Astrocyte of the spinal cord (primary cell): ENCODE data around the gene DDX4.
"Not testable (repeated sequence)": the region's sequence is repeated elsewhere in the genome, so short reads cannot be mapped to it uniquely, and the experiment has no call there.

Experiments used
- DNase-seq: peaks from one replicate; pipeline ENCODE4 v3.0.0; 2011; ENCODE audit warnings: low read depth, low spot score
- H3K4me3 ChIP-seq: 2 replicates; pipeline ENCODE4 v1.5.1; 2011; ENCODE audit warnings: low read depth, mild to moderate bottlenecking, low read length, moderate library complexity
- CTCF ChIP-seq: IDR thresholded peaks from 2 replicates; pipeline ENCODE4 v1.5.1; 2012; ENCODE audit warnings: low read depth, mild to moderate bottlenecking, low read length, inconsistent platforms
- in situ Hi-C: cut with HindIII; loops from 2 replicates; pipeline ENCODE4 v1.10.0; 2017; ENCODE audit warnings: low sequenced_read_pairs

DDX4 gene

GRCh38 chr5:55712023-55712859, 25.6 kb upstream of the DDX4 start, which contains the start of gene SLC38A9:
Gene SLC38A9, minus strand, starts transcription at chr5:55712324. Its CDS starts 14,366 bp downstream, at chr5:55697958.
- DNase-seq: peak; percentile 92
- H3K4me3 ChIP-seq: peak within 1 kb of the TSS; percentile 79
- in situ Hi-C loops: no loop called here
- TF ChIP-seq CTCF: no peak

- TF ChIP-seq CTCF: no peak
- DNase-seq: no peak
- in situ Hi-C loops: no loop called here
- no peak overlapping the region for H3K4me3 ChIP-seq
Observed at GRCh38 chr5:55713871-55714270, 24.0 kb upstream of the DDX4 start.

- no peak for TF ChIP-seq CTCF
- no peak overlapping the region for H3K4me3 ChIP-seq
- in situ Hi-C loops: no loop called here
- no peak for DNase-seq
Observed at GRCh38 chr5:55714339-55714738, 23.5 kb upstream of the DDX4 start.

- in situ Hi-C loops: no loop called here
Observed at GRCh38 chr5:55714749-55715148, 23.1 kb upstream of the DDX4 start.

GRCh38 chr5:55715519-55716078, 22.3 kb upstream of the DDX4 start:
- no peak overlapping the region for H3K4me3 ChIP-seq
- in situ Hi-C loops: no loop called here
- no peak for DNase-seq
- TF ChIP-seq CTCF: no peak

More at GRCh38 chr5:55714749-55715148, 23.1 kb upstream of the DDX4 start:
- no peak for TF ChIP-seq CTCF
- H3K4me3 ChIP-seq: no peak overlapping the region
- no peak for DNase-seq

- DNase-seq, in situ Hi-C loops, H3K4me3 ChIP-seq: not testable (repeated sequence)
Observed at GRCh38 chr5:55719026-55719425, 18.8 kb upstream of the DDX4 start.

GRCh38 chr5:55720188-55720703, 17.6 kb upstream of the DDX4 start:
- no peak overlapping the region for H3K4me3 ChIP-seq
- TF ChIP-seq CTCF: no peak
- no peak for DNase-seq
- in situ Hi-C loops: no loop called here
